NCI-H510A treated with DMSO at 0.1 percent for 48 hours (cell line): ENCODE measurements around the gene PCDHGC4.

ENCODE experiments used
- DNase-seq: peaks from one replicate; lab custom pipeline; 2025; lab: John Stamatoyannopoulos, UW

PCDHGC4 gene

GRCh38 chr5:141490271-141490670 lies 5.4 kb downstream of the PCDHGC4 start:
- DNase-seq, result no peak

- DNase-seq, result no peak
Observed at GRCh38 chr5:141490771-141491170, 5.9 kb downstream of the PCDHGC4 start.

DNA sequence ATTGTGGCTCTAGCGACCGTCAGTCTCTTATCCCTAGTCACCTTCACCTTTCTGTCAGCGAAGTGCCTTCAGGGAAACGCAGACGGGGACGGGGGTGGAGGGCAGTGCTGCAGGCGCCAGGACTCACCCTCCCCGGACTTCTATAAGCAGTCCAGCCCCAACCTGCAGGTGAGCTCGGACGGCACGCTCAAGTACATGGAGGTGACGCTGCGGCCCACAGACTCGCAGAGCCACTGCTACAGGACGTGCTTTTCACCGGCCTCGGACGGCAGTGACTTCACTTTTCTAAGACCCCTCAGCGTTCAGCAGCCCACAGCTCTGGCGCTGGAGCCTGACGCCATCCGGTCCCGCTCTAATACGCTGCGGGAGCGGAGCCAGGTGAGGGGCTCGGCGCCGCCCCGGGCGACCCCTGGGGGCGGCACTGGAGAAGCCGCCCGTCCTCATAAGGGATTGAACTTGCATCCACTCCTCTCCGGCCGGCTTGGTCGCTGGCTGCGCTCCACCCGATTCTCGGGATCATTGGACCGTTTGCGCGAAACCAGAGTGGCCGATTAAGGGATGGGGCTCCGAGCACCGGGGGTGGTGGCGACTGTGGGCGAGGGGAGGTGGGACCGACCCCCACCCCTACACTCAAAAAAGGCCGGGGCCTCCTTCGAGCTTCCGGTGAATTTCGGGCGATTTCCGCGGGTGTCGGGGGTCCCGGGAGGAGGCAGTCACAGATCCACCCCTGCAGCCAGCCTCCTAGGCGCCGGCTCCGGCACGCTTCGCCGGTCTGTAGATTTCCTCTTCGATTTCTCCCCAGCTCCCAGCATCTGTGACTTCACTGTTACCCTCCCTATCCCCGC lies 6.7 kb downstream of the PCDHGC4 start:
- no peak for DNase-seq

DNA sequence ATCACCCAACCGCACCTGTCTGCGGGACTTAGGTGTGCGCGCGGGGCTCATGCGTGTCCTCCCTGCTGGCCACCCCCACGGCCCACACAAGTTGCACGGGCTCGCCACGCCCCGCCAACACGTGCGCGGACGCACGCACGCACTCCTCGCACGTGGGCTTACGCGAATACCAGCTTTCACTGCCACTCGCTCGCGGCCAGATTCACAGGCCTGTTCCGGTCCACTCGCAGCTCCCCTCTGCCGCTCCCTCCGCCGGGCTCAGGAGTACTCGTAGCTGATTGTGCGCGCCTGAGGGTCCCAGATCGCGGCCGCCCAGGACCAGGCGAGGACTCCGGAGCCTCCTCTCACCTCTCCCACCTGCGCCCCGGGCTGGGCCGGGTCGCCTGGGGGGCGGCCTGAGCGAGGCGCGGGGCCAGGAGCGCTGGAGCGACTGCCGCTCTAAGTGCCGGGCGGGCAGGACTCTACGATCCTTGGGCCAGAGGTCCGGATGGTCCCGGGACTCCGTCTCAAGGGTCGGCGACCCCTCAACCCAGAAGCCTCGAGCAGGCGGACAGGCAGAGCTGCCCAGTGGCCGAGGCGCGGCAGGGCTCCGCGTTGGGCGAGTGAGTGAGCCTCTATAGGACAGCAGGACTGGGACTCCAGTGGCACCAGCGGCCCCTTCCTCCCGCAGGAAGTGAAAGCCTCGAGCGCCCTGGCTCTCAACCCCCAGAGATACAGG lies 7.5 kb downstream of the PCDHGC4 start:
- no peak for DNase-seq

GRCh38 chr5:141493500-141494422 lies 8.9 kb downstream of the PCDHGC4 start:
- DNase-seq, result no peak

DNA sequence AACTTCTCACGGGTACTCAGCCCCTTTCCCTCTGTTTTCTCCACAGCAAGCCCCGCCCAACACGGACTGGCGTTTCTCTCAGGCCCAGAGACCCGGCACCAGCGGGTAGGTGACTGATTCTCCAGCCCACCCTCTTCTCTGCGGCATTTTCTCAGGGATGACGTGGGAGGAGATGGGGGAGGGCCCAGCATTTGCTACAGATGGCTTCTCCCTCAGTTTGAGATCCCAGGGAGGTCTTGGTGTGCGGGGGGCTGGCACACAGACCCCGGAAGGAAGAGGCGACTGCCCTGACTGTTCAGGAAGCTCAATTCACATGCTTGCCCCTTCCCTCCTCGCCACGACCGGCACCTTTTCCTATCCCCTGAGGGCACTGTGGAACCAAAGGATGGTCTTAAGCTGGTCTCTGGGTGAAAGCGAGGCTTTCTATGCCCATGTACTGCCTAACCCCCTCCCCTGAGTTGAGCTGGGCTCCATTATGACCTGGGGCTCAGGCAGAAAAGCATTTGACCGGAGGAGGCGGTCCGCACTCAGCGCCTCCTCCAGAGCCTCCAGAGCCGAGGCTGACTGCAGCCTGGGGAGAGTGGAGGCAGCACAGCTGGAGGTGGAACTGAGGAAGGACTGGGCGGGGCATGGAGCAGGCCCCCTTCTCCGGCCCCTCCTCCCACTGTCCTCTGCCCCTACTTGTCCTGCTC lies 10.1 kb downstream of the PCDHGC4 start:
- no peak for DNase-seq

DNA sequence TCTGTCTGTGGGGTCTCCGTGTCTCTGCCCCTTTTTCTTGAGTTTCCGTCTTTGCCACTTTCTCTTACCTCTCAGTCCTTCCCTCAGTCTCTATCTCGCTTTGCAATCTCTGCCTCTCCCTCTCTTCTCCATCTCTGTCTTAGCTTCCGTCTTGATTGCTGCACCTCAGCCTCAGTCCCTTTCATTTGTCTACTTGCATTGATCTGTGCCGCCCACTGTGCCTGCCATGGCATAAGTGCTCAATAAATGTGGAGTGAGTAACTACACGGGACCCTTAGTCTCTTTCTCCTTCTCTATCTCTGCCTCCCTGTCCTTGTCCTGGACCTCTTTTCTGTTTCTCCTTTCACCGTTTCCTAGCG lies 10.6 kb downstream of the PCDHGC4 start:
- no peak for DNase-seq

GRCh38 chr5:141496038-141496437 lies 11.2 kb downstream of the PCDHGC4 start:
- no peak for DNase-seq

DNA sequence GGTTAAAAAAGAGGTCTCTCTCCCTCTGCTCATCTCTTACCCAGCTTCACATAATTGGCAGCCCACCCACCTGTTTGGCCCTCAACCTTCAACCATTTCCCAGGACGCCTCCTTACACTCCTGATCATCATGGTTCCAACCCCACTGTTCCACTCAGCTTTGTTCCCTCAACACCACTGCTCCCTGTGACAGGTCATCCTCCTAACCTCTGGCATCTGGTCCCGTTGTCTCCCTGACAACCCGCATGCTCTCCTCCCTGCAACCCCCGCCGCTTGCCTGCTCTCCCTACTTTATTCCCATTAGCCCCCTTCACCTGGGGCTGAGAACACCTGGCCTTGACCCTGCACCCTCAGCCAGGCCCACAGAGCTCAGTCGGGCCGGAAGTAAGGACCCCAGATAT lies 16.9 kb downstream of the PCDHGC4 start:
- DNase-seq, result no peak

- DNase-seq, result no peak
Observed at GRCh38 chr5:141503681-141504080, 18.9 kb downstream of the PCDHGC4 start.

DNA sequence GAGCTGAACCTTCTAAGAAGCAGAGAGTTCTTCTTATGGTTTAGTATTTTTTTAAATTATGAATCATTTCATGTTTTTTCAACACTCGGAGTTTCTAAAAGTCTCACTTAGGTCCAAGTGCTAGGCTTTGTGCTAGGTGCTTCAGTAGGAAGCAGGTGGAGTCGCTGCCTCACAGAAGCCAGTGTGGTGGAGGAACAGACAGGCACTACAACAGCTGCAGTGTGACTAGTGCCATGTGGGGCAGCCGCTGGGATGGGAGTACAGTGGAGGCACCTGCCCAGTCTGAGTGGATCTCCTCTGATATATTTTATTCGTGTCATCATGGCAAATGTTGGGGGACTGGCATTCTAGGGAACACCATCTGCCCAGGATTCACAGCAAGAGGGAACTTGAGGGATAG lies 19.4 kb downstream of the PCDHGC4 start:
- no peak for DNase-seq

GRCh38 chr5:141506381-141507155 lies 21.7 kb downstream of the PCDHGC4 start:
- DNase-seq, result no peak

DNA sequence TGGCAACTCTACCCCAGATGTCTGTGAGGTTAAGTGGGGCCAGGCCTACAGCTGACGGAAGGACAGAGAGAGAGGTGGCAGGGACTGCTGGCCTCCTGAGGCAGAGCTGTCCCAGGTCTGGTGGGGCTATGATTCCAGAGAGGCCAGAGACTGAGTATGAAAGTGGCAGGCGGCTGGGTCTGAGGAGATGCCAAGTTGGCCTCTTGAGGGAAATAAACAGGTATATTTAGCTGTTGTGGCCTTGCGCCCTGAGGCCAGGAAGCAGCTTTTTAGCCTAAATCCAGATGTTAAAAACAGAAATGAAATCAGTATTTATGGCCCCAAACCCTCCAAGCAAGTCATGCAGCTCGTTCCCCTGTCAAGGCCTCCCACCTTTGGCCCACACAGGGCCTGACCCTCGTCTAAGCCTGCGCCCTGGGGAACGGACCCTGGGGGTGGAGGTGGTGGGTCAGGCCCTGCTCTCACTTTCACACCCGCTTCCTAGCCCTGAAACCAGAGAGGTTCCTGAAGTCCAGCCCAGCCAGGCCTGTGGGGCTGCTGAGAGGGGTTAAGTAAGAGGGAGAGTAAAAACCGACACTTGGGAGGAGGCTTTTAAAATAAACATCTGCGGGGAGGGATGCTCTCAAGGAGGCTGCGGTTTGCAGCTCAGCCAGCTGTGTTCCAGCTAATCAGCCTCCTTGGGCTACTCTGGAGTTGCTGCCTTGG lies 22.7 kb downstream of the PCDHGC4 start:
- no peak for DNase-seq

GRCh38 chr5:141508440-141508797 lies 23.6 kb downstream of the PCDHGC4 start:
- DNase-seq, result no peak

- DNase-seq, result no peak
Observed at GRCh38 chr5:141508798-141509611, 24.2 kb downstream of the PCDHGC4 start.

DNA sequence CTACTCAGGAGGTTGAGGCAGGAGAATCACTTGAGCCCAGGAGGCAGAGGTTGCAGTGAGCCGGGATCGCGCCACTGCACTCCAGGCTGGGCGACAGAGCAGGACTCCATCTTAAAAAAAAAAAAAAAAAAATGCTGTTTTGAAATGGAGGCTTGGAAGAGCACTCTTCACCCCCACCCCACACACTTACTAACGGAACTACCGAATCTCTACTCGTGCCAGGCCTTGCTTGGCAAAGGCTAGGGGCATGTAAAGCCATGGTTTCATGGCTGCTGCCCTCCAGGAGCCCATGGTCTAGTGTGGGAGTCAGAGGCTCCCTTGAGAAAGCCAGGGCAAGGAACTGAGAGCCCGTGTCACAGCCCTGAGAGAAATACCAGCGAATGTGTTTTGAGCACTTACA lies 25.3 kb downstream of the PCDHGC4 start:
- no peak for DNase-seq

- DNase-seq, result no peak
Observed at GRCh38 chr5:141510850-141511601, 26.2 kb downstream of the PCDHGC4 start.

DNA sequence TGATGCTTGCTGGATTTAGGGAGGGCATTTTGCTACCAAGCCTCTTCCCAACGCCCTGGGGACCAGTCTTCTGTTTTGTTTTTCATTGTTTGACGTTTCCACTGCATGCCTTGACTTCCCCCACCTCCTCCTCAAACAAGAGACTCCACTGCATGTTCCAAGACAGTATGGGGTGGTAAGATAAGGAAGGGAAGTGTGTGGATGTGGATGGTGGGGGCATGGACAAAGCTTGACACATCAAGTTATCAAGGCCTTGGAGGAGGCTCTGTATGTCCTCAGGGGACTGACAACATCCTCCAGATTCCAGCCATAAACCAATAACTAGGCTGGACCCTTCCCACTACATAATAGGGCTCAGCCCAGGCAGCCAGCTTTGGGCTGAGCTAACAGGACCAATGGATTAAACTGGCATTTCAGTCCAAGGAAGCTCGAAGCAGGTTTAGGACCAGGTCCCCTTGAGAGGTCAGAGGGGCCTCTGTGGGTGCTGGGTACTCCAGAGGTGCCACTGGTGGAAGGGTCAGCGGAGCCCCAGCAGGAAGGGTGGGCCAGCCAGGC lies 27.0 kb downstream of the PCDHGC4 start:
- DNase-seq, result no peak
